Measurements from ENCODE around the gene ANXA3.

ANXA3 gene

GRCh38 chr4:78634011-78634664, 82.6 kb downstream of the ANXA3 start:
- no peak overlapping the region for H3K4me3 ChIP-seq (ENCODE audit: low read depth, low read length)
- CTCF ChIA-PET: interaction anchor here (1.0 to 9.4 kb wide), 3 partner anchors 11 kb away, joined by 3 to 72 read pairs (median 8); no protein-coding TSS in a partner anchor
- POLR2A ChIA-PET: no interaction called here
- DNase-seq (ENCODE audit: low read depth, low spot score): no peak
- TF ChIP-seq CTCF (IDR thresholded peaks at IDR 0.05; ENCODE audit: insufficient read depth, low read length, missing control alignments): no peak

DNA sequence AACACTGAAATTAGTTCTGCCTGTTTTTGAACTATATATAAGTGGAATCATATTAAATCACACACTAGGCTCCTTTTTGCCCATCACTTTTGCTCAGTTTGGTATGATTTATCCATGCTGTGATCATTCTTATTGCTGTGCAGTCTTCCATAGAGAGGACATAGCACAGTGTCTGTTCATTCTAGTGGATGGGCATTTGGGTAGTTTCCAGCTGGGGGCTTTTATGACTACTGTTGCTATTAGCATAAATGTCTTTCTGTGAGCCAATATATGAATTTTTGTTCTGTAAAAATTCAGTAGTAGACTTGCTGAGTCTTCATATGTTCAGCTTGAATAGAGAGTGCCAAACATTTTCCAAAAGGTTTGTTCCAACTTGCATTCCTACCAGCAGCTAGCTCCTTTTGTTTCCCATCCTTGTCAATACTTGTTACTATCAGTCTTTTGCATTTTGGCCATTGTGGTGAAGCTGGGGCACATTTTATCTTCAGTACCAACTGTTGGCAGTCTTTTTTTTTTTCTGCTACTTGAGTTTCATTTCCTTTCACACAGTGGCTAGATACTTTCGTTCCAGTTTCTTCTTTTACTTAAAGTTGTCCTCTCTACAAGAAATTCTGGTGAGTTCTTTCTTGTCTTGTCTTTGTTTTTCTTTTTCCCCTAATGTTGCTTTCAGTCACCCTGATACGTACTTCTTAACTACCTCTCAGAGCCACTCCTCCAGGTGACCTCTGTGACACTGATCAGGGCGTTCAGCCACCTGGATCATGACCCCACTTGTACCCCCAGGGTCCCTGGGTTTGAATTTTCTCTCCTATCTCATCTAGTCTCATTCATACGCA, 87.0 kb downstream of the ANXA3 start:
- CTCF ChIA-PET: no interaction called here
- no peak overlapping the region for H3K4me3 ChIP-seq (ENCODE audit: low read depth, low read length)
- DNase-seq (ENCODE audit: low read depth, low spot score): no peak
- TF ChIP-seq CTCF (IDR thresholded peaks at IDR 0.05; ENCODE audit: insufficient read depth, low read length, missing control alignments): no peak
- POLR2A ChIA-PET: no interaction called here

DNA sequence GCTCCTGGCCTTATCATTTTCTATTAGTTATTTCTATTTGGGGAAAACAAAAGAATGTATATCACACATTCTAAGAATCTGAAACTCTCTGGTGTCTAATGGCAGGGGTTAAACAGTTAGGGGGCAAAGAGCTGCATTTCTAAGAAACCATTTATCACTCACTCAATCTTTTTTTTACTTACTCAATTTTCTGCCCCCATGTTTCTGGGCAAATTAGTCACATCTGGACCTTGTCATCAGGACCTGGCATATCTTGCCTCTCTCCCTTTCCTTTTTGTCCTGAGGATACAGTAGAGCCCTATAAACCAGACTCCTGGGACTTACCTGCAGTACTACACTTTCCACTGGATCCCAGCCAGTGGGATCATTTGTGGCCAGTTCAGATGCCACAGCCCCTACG, 89.1 kb downstream of the ANXA3 start:
- no peak for TF ChIP-seq CTCF (IDR thresholded peaks at IDR 0.05; ENCODE audit: insufficient read depth, low read length, missing control alignments)
- H3K4me3 ChIP-seq (ENCODE audit: low read depth, low read length): no peak overlapping the region
- no peak for DNase-seq (ENCODE audit: low read depth, low spot score)
- CTCF ChIA-PET: interaction anchor here (1.0 kb wide), 1 partner anchor 9 kb away, joined by 3 read pairs; no protein-coding TSS in a partner anchor
- POLR2A ChIA-PET: no interaction called here

GRCh38 chr4:78642934-78643333, 91.4 kb downstream of the ANXA3 start:
- POLR2A ChIA-PET: no interaction called here
- CTCF ChIA-PET: interaction anchor here (1.5 to 1.6 kb wide), 2 partner anchors 11 to 17 kb away, joined by 3 read pairs; no protein-coding TSS in a partner anchor
- TF ChIP-seq CTCF (IDR thresholded peaks at IDR 0.05; ENCODE audit: insufficient read depth, low read length, missing control alignments): no peak
- H3K4me3 ChIP-seq (ENCODE audit: low read depth, low read length): no peak overlapping the region
- DNase-seq (ENCODE audit: low read depth, low spot score): no peak

DNA sequence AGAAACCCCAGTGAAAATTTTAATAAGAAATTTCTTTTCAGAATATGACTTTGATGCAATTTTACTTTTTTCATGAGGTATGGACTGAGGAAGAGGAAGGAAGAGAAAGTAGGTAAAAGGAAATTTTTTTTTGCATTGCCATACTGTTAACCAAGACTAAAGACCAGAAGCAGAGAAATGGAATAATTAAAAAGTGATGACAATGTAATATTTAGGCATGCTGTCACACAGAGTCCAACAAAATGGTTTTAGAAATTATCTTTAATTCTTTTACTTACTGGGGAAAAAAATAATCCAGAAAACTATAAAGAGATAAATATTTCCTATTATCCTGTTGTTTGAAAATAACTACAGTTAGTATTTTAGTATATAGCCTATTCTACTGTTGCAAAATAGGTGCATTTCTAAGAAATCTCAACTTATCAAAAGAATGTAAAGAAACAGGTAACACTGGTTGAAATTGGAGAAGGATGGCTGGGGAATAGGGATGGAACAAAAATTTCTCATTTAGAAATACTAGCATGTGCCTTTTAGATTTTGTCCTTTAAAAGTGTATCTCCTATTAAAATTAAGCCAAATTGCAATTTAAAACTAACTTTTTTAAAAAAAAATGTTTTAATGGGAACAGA, 92.6 kb downstream of the ANXA3 start:
- no peak for DNase-seq (ENCODE audit: low read depth, low spot score)
- no peak for TF ChIP-seq CTCF (IDR thresholded peaks at IDR 0.05; ENCODE audit: insufficient read depth, low read length, missing control alignments)
- ChIA-PET POLR2A (no interaction called here), CTCF (interaction anchor here (0.6 to 4.3 kb wide), 27 partner anchors 9 to 295 kb away, joined by 3 to 72 read pairs (median 4); partner anchors contain the start of gene PAQR3)
- no peak overlapping the region for H3K4me3 ChIP-seq (ENCODE audit: low read depth, low read length)

Measured in AG04449 (cell line).